K562 (cell line): Measurements from ENCODE around the gene ATP12A. TPM values are rescaled to one million over a fixed set of nuclear protein-coding genes. Genes with fewer than 3 reads are reported as not detected.
A peak's percentile ranks its signal among the peaks of the same experiment; 100 is the strongest.

ENCODE experiments used
- ATAC-seq: fragments of 200-7000 bp; cut with Tn5 transposase; 3 replicates; pipeline ENCODE4 v1.9.1; 2020; ENCODE audit warnings: moderate library complexity
- BruUV-seq: library from RNA; stranded (reverse); fragments of 400-500 nt; replicated peaks from 2 replicates; lab custom pipeline; 2021; lab: Mats Ljungman, UMichigan
- CTCF ChIA-PET: fragments of 300-600 bp; formaldehyde crosslinking; extraction: SDS; loops from one replicate; lab custom pipeline; 2021; ENCODE audit warnings: low intra/inter-chr PET ratio; lab: Yijun Ruan, JAX
- POLR2A ChIA-PET: fragments of 300-600, 350-650 bp; sonication (Branson Sonifier 250); formaldehyde crosslinking; extraction: SDS; loops from one replicate; lab custom pipeline; 2021; ENCODE audit warnings: antibody characterized with exemption, inconsistent platforms; lab: Yijun Ruan, JAX
- DNase-seq, 4 experiments: peaks; one replicate each; pipeline versions ENCODE4 v3.0.0 to v3.0.0-alpha.2; 2011 to 2018; ENCODE audit warnings: low spot score in 3 of 4, mixed read lengths in 3 of 4; ENCODE audit errors: extremely low read depth in 1 of 4
- FAIRE-seq: peaks from 2 replicates; lab custom pipeline; 2011; peaks lifted over from hg19 to GRCh38; lab: Jason Lieb, UNC
- H2AFZ ChIP-seq: 2 replicates; pipeline ENCODE4 v1.6.0; 2011; ENCODE audit warnings: low read depth, low read length, control low read depth, inconsistent platforms
- H3K27ac ChIP-seq: fragments of 200-600 bp; 3 replicates; pipeline ENCODE4 v1.8.0; 2011; ENCODE audit warnings: low read depth, mild to moderate bottlenecking, control low read depth, inconsistent platforms, low read length, moderate library complexity, mixed read lengths; ENCODE audit errors: extremely low read depth
- H3K27me3 ChIP-seq, 2 experiments: fragments of 300-600 bp in 1 of 2; 2 replicates in 1 of 2; 3 replicates in 1 of 2; pipeline versions ENCODE4 v1.6.0 to v1.8.0; 2011; ENCODE audit warnings: inconsistent platforms in 2 of 2, low read length in 2 of 2, mild to moderate bottlenecking in 1 of 2, mixed read lengths in 1 of 2, moderate library complexity in 1 of 2; ENCODE audit not compliant: control insufficient read depth in 2 of 2, insufficient read depth in 2 of 2
- H3K36me3 ChIP-seq: fragments of 300-600 bp; 3 replicates; pipeline ENCODE4 v1.8.0; 2011; ENCODE audit warnings: mild to moderate bottlenecking, low read length, inconsistent platforms; ENCODE audit not compliant: control insufficient read depth, insufficient read depth
- H3K4me1 ChIP-seq, 2 experiments: fragments of 200-600 bp in 1 of 2; replicated peaks in 1 of 2; 2 replicates in 1 of 2; 3 replicates in 1 of 2; pipeline versions ENCODE4 v1.5.1 to v1.8.0; 2011; ENCODE audit warnings: inconsistent platforms in 2 of 2, low read length in 2 of 2, mild to moderate bottlenecking in 1 of 2, mixed read lengths in 1 of 2, moderate library complexity in 1 of 2; ENCODE audit not compliant: control insufficient read depth in 2 of 2, insufficient read depth in 2 of 2
- H3K4me2 ChIP-seq: 2 replicates; pipeline ENCODE4 v1.6.1; 2011; ENCODE audit warnings: low read length, control low read depth, inconsistent platforms, mixed read lengths; ENCODE audit not compliant: insufficient read depth
- H3K4me3 ChIP-seq: fragments of 200-600 bp; sonication (generic), shearing (Covaris generic); 2 replicates; pipeline ENCODE4 v1.5.1; 2016; ENCODE audit warnings: control low read depth, inconsistent platforms
- H3K79me2 ChIP-seq: fragments of 200-600 bp; 3 replicates; pipeline ENCODE4 v1.8.0; 2011; ENCODE audit warnings: low read length, inconsistent platforms; ENCODE audit not compliant: control insufficient read depth, insufficient read depth
- H3K9ac ChIP-seq, 2 experiments: 2 replicates each; pipeline versions ENCODE4 v1.6.0 to v1.6.1; 2011; ENCODE audit warnings: low read depth in 2 of 2, low read length in 2 of 2, control low read depth in 1 of 2, inconsistent platforms in 1 of 2, mild to moderate bottlenecking in 1 of 2, mixed read lengths in 1 of 2; ENCODE audit not compliant: insufficient read depth in 1 of 2
- H3K9me1 ChIP-seq: one replicate; pipeline ENCODE4 v1.6.0; 2011; ENCODE audit warnings: inconsistent platforms, mild to moderate bottlenecking, low read length, moderate library complexity; ENCODE audit not compliant: control insufficient read depth, insufficient read depth
- H3K9me3 ChIP-seq: replicated peaks from 2 replicates; pipeline ENCODE4 v1.5.1; 2011; ENCODE audit warnings: low read depth, low read length, inconsistent platforms; ENCODE audit not compliant: control insufficient read depth, insufficient read depth
- H4K20me1 ChIP-seq: replicated peaks from 2 replicates; pipeline ENCODE4 v1.6.1; 2011; ENCODE audit warnings: low read length, inconsistent platforms, mixed read lengths; ENCODE audit not compliant: control insufficient read depth, insufficient read depth
- CBX2 ChIP-seq: fragments of 200-600 bp; sonication (generic); IDR thresholded peaks from one replicate; pipeline ENCODE4 v1.6.1; 2012; ENCODE audit warnings: mild to moderate bottlenecking, low read length, inconsistent platforms; ENCODE audit not compliant: insufficient read depth, poor library complexity, severe bottlenecking
- HNRNPLL ChIP-seq: fragments of 200-400 bp; formaldehyde crosslinking; IDR thresholded peaks from 2 replicates; pipeline ENCODE4 v1.6.1; 2017; ENCODE audit warnings: low read length, low read depth, mild to moderate bottlenecking; ENCODE audit not compliant: poor library complexity, severe bottlenecking
- MCM5 ChIP-seq: fragments of 450-650 bp; IDR thresholded peaks from 2 replicates; pipeline ENCODE4 v1.6.1; 2016; ENCODE audit warnings: low read depth
- NFIC ChIP-seq: fragments of 450-650 bp; IDR thresholded peaks from 2 replicates; pipeline ENCODE4 v1.6.1; 2017; ENCODE audit warnings: mild to moderate bottlenecking, inconsistent platforms
- POLR2G ChIP-seq: fragments of 200-400 bp; formaldehyde crosslinking; IDR thresholded peaks from 2 replicates; pipeline ENCODE4 v1.6.1; 2017; ENCODE audit warnings: low read depth, mild to moderate bottlenecking, antibody characterized with exemption, low read length, moderate library complexity
- PTRF ChIP-seq: fragments of 450-650 bp; IDR thresholded peaks from 2 replicates; pipeline ENCODE4 v1.6.1; 2016; ENCODE audit warnings: mild to moderate bottlenecking, missing genetic modification characterization, missing compliant biosample characterization
- RB1 ChIP-seq: fragments of 450-650 bp; IDR thresholded peaks from 2 replicates; pipeline ENCODE4 v1.6.1; 2017; ENCODE audit warnings: low read depth, mild to moderate bottlenecking
- ZFP30 ChIP-seq: fragments of 250-450 bp; sonication (Bioruptor Pico); IDR thresholded peaks from 2 replicates; pipeline ENCODE4 v1.8.0; 2022; ENCODE audit warnings: moderate library complexity, mild to moderate bottlenecking, inconsistent platforms, borderline replicate concordance
- ZKSCAN3 ChIP-seq: fragments of 250-450 bp; sonication (Bioruptor Pico); IDR thresholded peaks from 2 replicates; pipeline ENCODE4 v1.4.0; 2020
- ZNF239 ChIP-seq: fragments of 250-450 bp; sonication (Bioruptor Pico); IDR thresholded peaks from 2 replicates; pipeline ENCODE4 v1.4.0; 2020; ENCODE audit warnings: mild to moderate bottlenecking
- ZNF444 ChIP-seq: fragments of 250-450 bp; sonication (Bioruptor Pico); IDR thresholded peaks from 2 replicates; pipeline ENCODE4 v1.4.0; 2020; ENCODE audit warnings: mild to moderate bottlenecking, moderate library complexity
- ZNF518B ChIP-seq: fragments of 250-450 bp; sonication (Bioruptor Pico); IDR thresholded peaks from 2 replicates; pipeline ENCODE4 v1.5.0; 2021; ENCODE audit warnings: mild to moderate bottlenecking, moderate library complexity
- ZNF766 ChIP-seq: fragments of 200-800 bp; sonication (Bioruptor generic); conservative IDR thresholded peaks from 2 replicates; pipeline ENCODE4 v1.6.1; 2016; ENCODE audit warnings: missing genetic modification characterization, missing compliant biosample characterization
- ZSCAN32 ChIP-seq: fragments of 450-650 bp; formaldehyde crosslinking; IDR thresholded peaks from 2 replicates; pipeline ENCODE4 v1.4.0; 2020; ENCODE audit warnings: mild to moderate bottlenecking, moderate library complexity
- ZZZ3 ChIP-seq: fragments of 450-650 bp; IDR thresholded peaks from 2 replicates; pipeline ENCODE4 v1.6.1; 2016; ENCODE audit warnings: antibody characterized with exemption, mild to moderate bottlenecking, moderate library complexity
- WGBS: fragments of 100-300 bp; shearing (Covaris generic); methylation state at CpG from one replicate; pipeline ENCODE4 v1.1.6; 2016; ENCODE audit warnings: low coverage, mixed read lengths; ENCODE audit not compliant: insufficient coverage; ENCODE audit errors: missing lambda C conversion rate; 5-methylcytosine and 5-hydroxymethylcytosine counted together
- in situ Hi-C: fragments of 300-500 bp; cut with MboI; formaldehyde crosslinking; loops from 4 replicates; pipeline ENCODE4 v1.15.0; 2018; ENCODE audit warnings: inconsistent platforms, mixed read lengths
- intact Hi-C: fragments of 100-400 bp; cut with micrococcal nuclease; formaldehyde crosslinking; loops from 2 replicates; pipeline ENCODE4 v1.14.2; 2022
- polyA plus RNA-seq, 8 experiments: library from polyadenylated mRNA; depleted of rRNA in 4 of 8; stranded (reverse) in 5 of 8; unstranded in 3 of 8; fragments of >200 nt; fragmentation: Nextera tagmentation in 2 of 8; fragmentation: Illumina TruSeq in 1 of 8; extraction: Ambion mirVana in 2 of 8; extraction: Trizol in 1 of 8; gene quantifications; 2 replicates each; pipeline versions ENCODE4 v1.2.1 to v1.2.3, GENCODE V29; 2011 to 2014; ENCODE audit warnings: inconsistent platforms in 1 of 8, missing spikeins in 1 of 8
- total RNA-seq, 7 experiments: library from RNA; depleted of rRNA in 6 of 7; stranded (reverse); fragments of >200 nt in 6 of 7; fragmentation: Illumina TruSeq in 2 of 7; extraction: Trizol in 2 of 7; gene quantifications; 2 replicates each; pipeline versions ENCODE4 v1.2.1 to v1.2.3, GENCODE V29; 2011 to 2021; ENCODE audit warnings: low replicate concordance in 1 of 7

ATP12A gene
- total and polyA plus RNA-seq, 9 of the 15 experiments (the other 6 are each of a cell fraction or from before 2014, with no cell fraction given), result not detected

GRCh38 chr13:24716011-24716410, 35.8 kb downstream of the ATP12A start:
- POLR2A ChIA-PET, result no interaction called here

GRCh38 chr13:24716446-24716845, 36.2 kb downstream of the ATP12A start:
- no peaks in the 10 kb centered on the region; a peak in 1 of 5 replicates for H3K4me1 ChIP-seq
- no peak overlapping the region for H3K4me3 ChIP-seq
- H3K27me3 ChIP-seq, result peaks cover 0 to 26% of the 10 kb centered on the region in 2 experiments; a peak in 3 of 5 replicates
- ATAC-seq (no peak), DNase-seq (no peak), FAIRE-seq (no peak)
- H2AFZ ChIP-seq, result no peak overlapping the region
- in situ Hi-C loops (no loop called here), intact Hi-C loops (no loop called here)
- no peak overlapping the region for H3K9ac ChIP-seq
- no peak for TF ChIP-seq ZNF239 (CRISPR knock-in tag)
- TF ChIP-seq CBX2, result no peak
- no peak for TF ChIP-seq ZNF766 (CRISPR knock-in tag)
- TF ChIP-seq ZZZ3, result no peak
- no peak for TF ChIP-seq NFIC
- TF ChIP-seq ZNF518B (CRISPR knock-in tag), result no peak
- no peak for TF ChIP-seq PTRF
- TF ChIP-seq HNRNPLL, result no peak
- no peak for TF ChIP-seq ZKSCAN3
- no peak for TF ChIP-seq MCM5
- no peak for TF ChIP-seq POLR2G
- TF ChIP-seq ZFP30, result no peak
- no peak for TF ChIP-seq RB1
- no peaks in the 10 kb centered on the region for H4K20me1 ChIP-seq
- no peak overlapping the region for H3K4me2 ChIP-seq
- 0% methylated on average over 2 of the region's 7 CpGs for WGBS
- BruUV-seq, result no TSS peak
- no peaks in the 10 kb centered on the region for H3K36me3 ChIP-seq
- POLR2A ChIA-PET, result no interaction called here
- H3K9me3 ChIP-seq, result no peaks in the 10 kb centered on the region
- no peak overlapping the region for H3K27ac ChIP-seq
- CTCF ChIA-PET, result interaction anchor here (0.6 kb wide), 2 partner anchors 52 to 111 kb away, joined by 3 read pairs; no protein-coding TSS in a partner anchor
- no peaks in the 10 kb centered on the region for H3K9me1 ChIP-seq
- no peaks in the 10 kb centered on the region for H3K79me2 ChIP-seq

More at GRCh38 chr13:24716011-24716410, 35.8 kb downstream of the ATP12A start:
- no TSS peak for BruUV-seq
- TF ChIP-seq ZNF444 (CRISPR knock-in tag) (no peak), ZSCAN32 (CRISPR knock-in tag) (0 out of 2 replicates have a peak, but pooled peaks have one; percentile 16)
- TF ChIP-seq, all 486 proteins: peak for 1
- Histone ChIP-seq H3K79me2 (no peaks in the 10 kb centered on the region), H3K9me3 (no peaks in the 10 kb centered on the region), H2AFZ (no peak overlapping the region), H3K27ac (no peak overlapping the region), H3K27me3 (peaks cover 0 to 26% of the 10 kb centered on the region in 2 experiments; a peak in 3 of 5 replicates), H3K36me3 (no peaks in the 10 kb centered on the region), H3K9ac (no peak overlapping the region), H3K4me2 (no peak overlapping the region), H3K4me1 (no peaks in the 10 kb centered on the region; a peak in 1 of 5 replicates), H3K9me1 (no peaks in the 10 kb centered on the region), H3K4me3 (no peak overlapping the region), H4K20me1 (no peaks in the 10 kb centered on the region)
- DNase-seq (no peak), ATAC-seq (no peak), FAIRE-seq (no peak)
- CTCF ChIA-PET, result interaction anchor here (0.6 kb wide), 2 partner anchors 52 to 79 kb away, joined by 3 read pairs; no protein-coding TSS in a partner anchor
- intact Hi-C loops, result no loop called here
- in situ Hi-C loops, result no loop called here
- 3% methylated on average over 3 of the region's 5 CpGs for WGBS
